ENCODE results near the gene JMJD1C. TPM values are rescaled to one million over a fixed set of nuclear protein-coding genes. Genes with fewer than 3 reads are reported as not detected.

Gene JMJD1C
- 26.1 TPM for polyA plus RNA-seq (2013, experiment 1 of 2)
- 28.4 TPM for polyA plus RNA-seq (2013, experiment 2 of 2)

GRCh38 chr10:63465293-63466143, at the start of gene JMJD1C:
Gene JMJD1C (minus strand): TSS chr10:63465977. CDS start chr10:63465662, 315 bp downstream.
- Histone ChIP-seq H3K4me2 (ENCODE audit: insufficient read depth, low read length, poor library complexity, severe bottlenecking) (peak within 1 kb of the TSS; percentile 80), H2BK5ac (ENCODE audit: low read length) (peak within 1 kb of the TSS; percentile 97), H2BK120ac (ENCODE audit: low read depth, low read length) (peak within 1 kb of the TSS; percentile 98), H2AK5ac (ENCODE audit: low read depth, low read length) (peak within 1 kb of the TSS; percentile 81), H2AFZ (ENCODE audit: low read length) (peak within 1 kb of the TSS; percentile 94), H2BK12ac (ENCODE audit: low read length) (no peak within 1 kb of the TSS), H3K23ac (ENCODE audit: low read depth, low read length, poor library complexity) (peak within 1 kb of the TSS; percentile 99), H3K4me1 (ENCODE audit: control insufficient read depth in 2 of 2, insufficient read depth in 1 of 2, low read depth in 1 of 2, low read length in 2 of 2) (peaks cover 2 to 8% of the 10 kb centered on the region in 2 donors), H3K18ac (ENCODE audit: low read length) (peak within 1 kb of the TSS; percentile 100), H4K8ac (ENCODE audit: low read depth, low read length) (no peak within 1 kb of the TSS), H2BK15ac (ENCODE audit: low read length) (peak within 1 kb of the TSS; percentile 98), H3K9me3 (replicated peaks in 1 of 2; ENCODE audit: control insufficient read depth in 2 of 2, insufficient read depth in 1 of 2, low read depth in 1 of 2, low read length in 2 of 2) (peaks cover 0 to 8% of the 10 kb centered on the region in 2 donors), H3K9ac (ENCODE audit: low read depth, low read length, poor library complexity) (peak within 1 kb of the TSS; percentile 100), H3K14ac (ENCODE audit: low read length) (peak within 1 kb of the TSS; percentile 71), H3K27me3 (ENCODE audit: control insufficient read depth in 3 of 3, insufficient read depth in 3 of 3, low read depth in 1 of 3, low read length in 3 of 3) (no peaks in the 10 kb centered on the region), H3K4ac (ENCODE audit: low read length) (peak within 1 kb of the TSS; percentile 84), H3K27ac (replicated peaks; ENCODE audit: low read length) (peak within 1 kb of the TSS; percentile 97), H3K79me1 (ENCODE audit: low read depth, low read length) (peaks cover 5% of the 10 kb centered on the region), H4K91ac (ENCODE audit: low read depth, low read length, poor library complexity) (no peak within 1 kb of the TSS), H3K36me3 (replicated peaks in 1 of 2; ENCODE audit: control insufficient read depth in 2 of 2, insufficient read depth in 2 of 2, low read length in 2 of 2) (no peaks in the 10 kb centered on the region), H3K4me3 (ENCODE audit: low read length in 2 of 2) (peak within 1 kb of the TSS; percentile 98 to 100)
- WGBS, 2 donors (ENCODE audit: extremely low coverage in 2 of 2, insufficient read length in 2 of 2, insufficient replicate concordance in 1 of 2): no CpG with 5 or more reads among the region's 99 CpGs
- peak; percentile 87 for DNase-seq (ENCODE audit: low spot score)

GRCh38 chr10:63515002-63515763, 49.4 kb upstream of the JMJD1C start:
- Histone ChIP-seq H2AK5ac (ENCODE audit: low read depth, low read length) (no peak overlapping the region), H3K9me3 (replicated peaks in 1 of 2; ENCODE audit: control insufficient read depth in 2 of 2, insufficient read depth in 1 of 2, low read depth in 1 of 2, low read length in 2 of 2) (peaks cover 0 to 56% of the 10 kb centered on the region in 2 donors), H3K27ac (replicated peaks; ENCODE audit: low read length) (peak overlapping the region; percentile 69), H3K79me1 (ENCODE audit: low read depth, low read length) (no peaks in the 10 kb centered on the region), H3K23ac (ENCODE audit: low read depth, low read length, poor library complexity) (no peak overlapping the region), H3K9ac (ENCODE audit: low read depth, low read length, poor library complexity) (no peak overlapping the region), H3K4me2 (ENCODE audit: insufficient read depth, low read length, poor library complexity, severe bottlenecking) (no peak overlapping the region), H4K91ac (ENCODE audit: low read depth, low read length, poor library complexity) (no peak overlapping the region), H2BK15ac (ENCODE audit: low read length) (no peak overlapping the region), H2BK120ac (ENCODE audit: low read depth, low read length) (no peak overlapping the region), H3K4me1 (ENCODE audit: control insufficient read depth in 2 of 2, insufficient read depth in 1 of 2, low read depth in 1 of 2, low read length in 2 of 2) (peaks cover 0 to 2% of the 10 kb centered on the region in 2 donors), H2BK12ac (ENCODE audit: low read length) (no peak overlapping the region), H3K27me3 (ENCODE audit: control insufficient read depth in 3 of 3, insufficient read depth in 3 of 3, low read depth in 1 of 3, low read length in 3 of 3) (no peaks in the 10 kb centered on the region), H2AFZ (ENCODE audit: low read length) (no peak overlapping the region), H3K4ac (ENCODE audit: low read length) (no peak overlapping the region), H4K8ac (ENCODE audit: low read depth, low read length) (no peak overlapping the region), H3K4me3 (ENCODE audit: low read length in 2 of 2) (no peak overlapping the region), H3K36me3 (replicated peaks in 1 of 2; ENCODE audit: control insufficient read depth in 2 of 2, insufficient read depth in 2 of 2, low read length in 2 of 2) (peaks cover 2 to 34% of the 10 kb centered on the region in 2 donors), H2BK5ac (ENCODE audit: low read length) (no peak overlapping the region), H3K14ac (ENCODE audit: low read length) (no peak overlapping the region), H3K18ac (ENCODE audit: low read length) (no peak overlapping the region)
- no CpG with 5 or more reads among the region's 5 CpGs for WGBS, 2 donors (ENCODE audit: extremely low coverage in 2 of 2, insufficient read length in 2 of 2, insufficient replicate concordance in 1 of 2)
- no peak for DNase-seq (ENCODE audit: low spot score)

- Histone ChIP-seq H3K4me1 (ENCODE audit: control insufficient read depth in 2 of 2, insufficient read depth in 1 of 2, low read depth in 1 of 2, low read length in 2 of 2) (peaks cover 0 to 8% of the 10 kb centered on the region in 2 donors), H3K18ac (ENCODE audit: low read length) (no peak overlapping the region)
- no CpG with 5 or more reads among the region's 1 CpG for WGBS, 2 donors (ENCODE audit: extremely low coverage in 2 of 2, insufficient read length in 2 of 2, insufficient replicate concordance in 1 of 2)
These were observed 40.8 kb upstream of the JMJD1C start for GRCh38 chr10:63506554-63506953.

GRCh38 chr10:63505562-63505961, 39.8 kb upstream of the JMJD1C start:
- Histone ChIP-seq H3K4me3 (ENCODE audit: low read length in 2 of 2) (no peak overlapping the region), H3K9me3 (replicated peaks in 1 of 2; ENCODE audit: control insufficient read depth in 2 of 2, insufficient read depth in 1 of 2, low read depth in 1 of 2, low read length in 2 of 2) (peaks cover 0 to 6% of the 10 kb centered on the region in 2 donors), H3K4ac (ENCODE audit: low read length) (no peak overlapping the region), H2BK12ac (ENCODE audit: low read length) (no peak overlapping the region), H3K9ac (ENCODE audit: low read depth, low read length, poor library complexity) (no peak overlapping the region), H4K8ac (ENCODE audit: low read depth, low read length) (no peak overlapping the region), H3K4me2 (ENCODE audit: insufficient read depth, low read length, poor library complexity, severe bottlenecking) (no peak overlapping the region), H3K27ac (replicated peaks; ENCODE audit: low read length) (no peak overlapping the region), H3K18ac (ENCODE audit: low read length) (no peak overlapping the region), H3K4me1 (ENCODE audit: control insufficient read depth in 2 of 2, insufficient read depth in 1 of 2, low read depth in 1 of 2, low read length in 2 of 2) (peaks cover 0 to 8% of the 10 kb centered on the region in 2 donors), H3K14ac (ENCODE audit: low read length) (no peak overlapping the region), H2AK5ac (ENCODE audit: low read depth, low read length) (no peak overlapping the region), H2AFZ (ENCODE audit: low read length) (no peak overlapping the region), H3K79me1 (ENCODE audit: low read depth, low read length) (peaks cover under 1% of the 10 kb centered on the region), H4K91ac (ENCODE audit: low read depth, low read length, poor library complexity) (no peak overlapping the region), H3K36me3 (replicated peaks in 1 of 2; ENCODE audit: control insufficient read depth in 2 of 2, insufficient read depth in 2 of 2, low read length in 2 of 2) (peaks cover 0 to 21% of the 10 kb centered on the region in 2 donors), H3K23ac (ENCODE audit: low read depth, low read length, poor library complexity) (no peak overlapping the region), H3K27me3 (ENCODE audit: control insufficient read depth in 3 of 3, insufficient read depth in 3 of 3, low read depth in 1 of 3, low read length in 3 of 3) (no peaks in the 10 kb centered on the region), H2BK120ac (ENCODE audit: low read depth, low read length) (no peak overlapping the region), H2BK5ac (ENCODE audit: low read length) (no peak overlapping the region), H2BK15ac (ENCODE audit: low read length) (no peak overlapping the region)
- no CpG with 5 or more reads among the region's 2 CpGs for WGBS, 2 donors (ENCODE audit: extremely low coverage in 2 of 2, insufficient read length in 2 of 2, insufficient replicate concordance in 1 of 2)
- DNase-seq (ENCODE audit: low spot score): no peak

More at GRCh38 chr10:63506554-63506953, 40.8 kb upstream of the JMJD1C start:
- Histone ChIP-seq H2AK5ac (ENCODE audit: low read depth, low read length) (no peak overlapping the region), H3K9me3 (replicated peaks in 1 of 2; ENCODE audit: control insufficient read depth in 2 of 2, insufficient read depth in 1 of 2, low read depth in 1 of 2, low read length in 2 of 2) (no peaks in the 10 kb centered on the region), H3K36me3 (replicated peaks in 1 of 2; ENCODE audit: control insufficient read depth in 2 of 2, insufficient read depth in 2 of 2, low read length in 2 of 2) (peaks cover 0 to 17% of the 10 kb centered on the region in 2 donors), H4K91ac (ENCODE audit: low read depth, low read length, poor library complexity) (no peak overlapping the region), H2BK120ac (ENCODE audit: low read depth, low read length) (no peak overlapping the region), H4K8ac (ENCODE audit: low read depth, low read length) (no peak overlapping the region), H3K4me3 (ENCODE audit: low read length in 2 of 2) (no peak overlapping the region), H3K9ac (ENCODE audit: low read depth, low read length, poor library complexity) (no peak overlapping the region), H3K4ac (ENCODE audit: low read length) (no peak overlapping the region), H3K14ac (ENCODE audit: low read length) (no peak overlapping the region), H3K23ac (ENCODE audit: low read depth, low read length, poor library complexity) (no peak overlapping the region), H2BK15ac (ENCODE audit: low read length) (no peak overlapping the region), H3K27me3 (ENCODE audit: control insufficient read depth in 3 of 3, insufficient read depth in 3 of 3, low read depth in 1 of 3, low read length in 3 of 3) (no peaks in the 10 kb centered on the region), H2BK5ac (ENCODE audit: low read length) (no peak overlapping the region), H2AFZ (ENCODE audit: low read length) (no peak overlapping the region), H2BK12ac (ENCODE audit: low read length) (no peak overlapping the region), H3K27ac (replicated peaks; ENCODE audit: low read length) (no peak overlapping the region), H3K79me1 (ENCODE audit: low read depth, low read length) (no peaks in the 10 kb centered on the region), H3K4me2 (ENCODE audit: insufficient read depth, low read length, poor library complexity, severe bottlenecking) (no peak overlapping the region)
- no peak for DNase-seq (ENCODE audit: low spot score)

All from neuronal stem cell (in vitro differentiated cells).